ENCODE measurements around the gene LRRFIP2.
"Not testable (repeated sequence)": the region's sequence is repeated elsewhere in the genome, so short reads cannot be mapped to it uniquely, and the experiment has no call there.

The LRRFIP2 gene

GRCh38 chr3:37056826-37057225 lies 117.6 kb downstream of the LRRFIP2 start:
- no peak for DNase-seq (ENCODE audit: low read depth)
- no peak for TF ChIP-seq CTCF (conservative IDR thresholded peaks at IDR 0.05; ENCODE audit: low read depth, low read length)
- H3K4me3 ChIP-seq (ENCODE audit: low read length) = no peak overlapping the region

GRCh38 chr3:37055077-37055476 lies 119.3 kb downstream of the LRRFIP2 start:
- DNase-seq (ENCODE audit: low read depth) = not testable (repeated sequence)

GRCh38 chr3:37054370-37054769 lies 120.0 kb downstream of the LRRFIP2 start:
- H3K4me3 ChIP-seq (ENCODE audit: low read length) = no peak overlapping the region
- no peak for TF ChIP-seq CTCF (conservative IDR thresholded peaks at IDR 0.05; ENCODE audit: low read depth, low read length)

More at GRCh38 chr3:37055077-37055476, 119.3 kb downstream of the LRRFIP2 start:
- H3K4me3 ChIP-seq (ENCODE audit: low read length) = not testable (repeated sequence)

GRCh38 chr3:37053753-37054152 lies 120.6 kb downstream of the LRRFIP2 start:
- no peak for TF ChIP-seq CTCF (conservative IDR thresholded peaks at IDR 0.05; ENCODE audit: low read depth, low read length)
- H3K4me3 ChIP-seq (ENCODE audit: low read length) = no peak overlapping the region

More at GRCh38 chr3:37054370-37054769, 120.0 kb downstream of the LRRFIP2 start:
- DNase-seq (ENCODE audit: low read depth) = peak; percentile 54

GRCh38 chr3:37053337-37053736 lies 121.0 kb downstream of the LRRFIP2 start:
- no peak overlapping the region for H3K4me3 ChIP-seq (ENCODE audit: low read length)
- TF ChIP-seq CTCF (conservative IDR thresholded peaks at IDR 0.05; ENCODE audit: low read depth, low read length) = no peak
- no peak for DNase-seq (ENCODE audit: low read depth)

More at GRCh38 chr3:37053753-37054152, 120.6 kb downstream of the LRRFIP2 start:
- no peak for DNase-seq (ENCODE audit: low read depth)

GRCh38 chr3:37052860-37053259 lies 121.5 kb downstream of the LRRFIP2 start:
- DNase-seq (ENCODE audit: low read depth) = no peak
- TF ChIP-seq CTCF (conservative IDR thresholded peaks at IDR 0.05; ENCODE audit: low read depth, low read length) = no peak
- H3K4me3 ChIP-seq (ENCODE audit: low read length) = no peak overlapping the region

- no peak for DNase-seq (ENCODE audit: low read depth)
- TF ChIP-seq CTCF (conservative IDR thresholded peaks at IDR 0.05; ENCODE audit: low read depth, low read length) = no peak
Observed at GRCh38 chr3:37050282-37050681, 124.1 kb downstream of the LRRFIP2 start.

GRCh38 chr3:37042712-37043111 lies 131.7 kb downstream of the LRRFIP2 start:
- not testable (repeated sequence) for H3K4me3 ChIP-seq (ENCODE audit: low read length); DNase-seq (ENCODE audit: low read depth)

More at GRCh38 chr3:37050282-37050681, 124.1 kb downstream of the LRRFIP2 start:
- H3K4me3 ChIP-seq (ENCODE audit: low read length) = no peak overlapping the region
